ENCODE measurements around the gene RIMKLB.

DNA sequence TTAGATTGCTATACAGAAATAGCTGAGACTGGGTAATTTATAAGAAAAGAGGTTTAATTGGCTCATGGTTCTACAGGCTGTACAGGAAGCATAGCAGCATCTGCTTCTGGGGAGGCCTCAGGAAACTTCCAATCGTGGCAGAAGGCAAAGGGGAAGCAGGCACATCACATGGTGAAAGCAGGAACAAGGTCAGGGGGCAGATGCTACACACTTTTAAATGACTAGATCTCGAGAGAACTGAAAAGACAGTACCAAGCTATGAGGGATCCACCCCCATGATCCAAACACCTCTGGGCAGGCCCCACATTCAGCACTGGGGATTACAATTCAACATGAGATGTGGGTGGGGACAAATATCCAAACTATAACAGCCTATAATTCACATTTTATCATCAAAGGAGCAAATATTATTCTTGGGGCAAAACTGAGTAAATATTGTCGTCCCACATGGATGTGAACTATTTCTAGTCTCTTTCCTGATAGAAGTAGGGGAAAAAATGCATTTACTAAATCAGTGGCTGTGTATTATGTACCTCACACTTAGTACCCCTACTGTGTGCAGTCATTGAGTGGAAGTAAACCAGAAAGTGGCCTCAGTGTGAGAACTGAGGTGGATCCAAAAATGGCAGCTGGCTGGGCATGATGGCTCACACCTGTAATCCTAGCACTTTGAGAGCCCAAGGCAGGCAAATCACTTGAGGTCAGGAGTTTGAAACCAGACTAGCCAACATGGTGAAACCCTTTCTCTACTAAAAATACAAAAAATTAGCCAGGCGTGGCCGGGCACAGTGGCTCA, 99.2 kb downstream of the RIMKLB start:
- TF ChIP-seq CTCF (conservative IDR thresholded peaks at IDR 0.05 in 1 of 2, IDR thresholded peaks at IDR 0.05 in 1 of 2; ENCODE audit: extremely low read depth in 1 of 2, insufficient read depth in 1 of 2, low read depth in 1 of 2, low read length in 2 of 2) (no peak), EZH2 (IDR thresholded peaks at IDR 0.05; ENCODE audit: borderline replicate concordance, low read length) (no peak)

Data from mammary epithelial cell (primary cell).